ENCODE data around the gene B4GALT6. TPM values are rescaled to one million over a fixed set of nuclear protein-coding genes. Genes with fewer than 3 reads are reported as not detected.

The B4GALT6 gene
- total RNA-seq, 1 experiment from 2014 or later = 22.4 TPM

DNA sequence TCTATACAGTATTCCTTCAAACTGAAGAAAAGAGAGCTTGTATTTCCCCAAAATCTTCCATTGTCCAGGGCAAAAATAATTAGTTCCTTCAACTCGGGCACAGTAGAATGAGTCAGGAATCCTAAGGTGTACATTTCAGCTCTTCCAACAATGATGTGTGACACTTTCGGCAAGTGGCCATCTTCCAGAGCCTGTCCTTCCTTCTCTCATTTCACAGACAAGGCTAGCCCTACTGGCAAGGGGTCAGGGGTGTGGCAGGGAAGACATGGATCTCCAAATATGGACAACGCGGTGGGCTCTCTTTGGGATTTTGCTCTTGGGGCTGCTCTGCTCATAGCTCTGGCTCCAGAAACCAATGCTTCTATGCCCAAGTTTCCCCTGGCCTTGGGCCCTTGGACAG, 6.0 kb downstream of the B4GALT6 start:
- Histone ChIP-seq H3K4me3 (ENCODE audit: low read depth, low read length) (no peak overlapping the region), H3K9me3 (no peaks in the 10 kb centered on the region), H3K27me3 (replicated peaks; ENCODE audit: control insufficient read depth, insufficient read depth, low read length) (no peaks in the 10 kb centered on the region), H3K36me3 (ENCODE audit: control insufficient read depth, insufficient read depth, low read length) (no peaks in the 10 kb centered on the region), H3K4me1 (peaks cover 38% of the 10 kb centered on the region)
- DNase-seq = no peak
- no peaks in the 10 kb centered on the region for H3K36me3 Mint-ChIP-seq (ENCODE audit: insufficient read depth, unreplicated experiment)
- ChIA-PET POLR2A (no interaction called here), CTCF (no interaction called here)
- no peaks in the 10 kb centered on the region for H3K9me3 Mint-ChIP-seq (ENCODE audit: unreplicated experiment)
- H3K27me3 Mint-ChIP-seq (ENCODE audit: insufficient read depth, unreplicated experiment) = no peaks in the 10 kb centered on the region
- no TSS peak for BruUV-seq (replicated peaks)
- no peak overlapping the region for H3K27ac Mint-ChIP-seq (ENCODE audit: unreplicated experiment)
- intact Hi-C loops (cut with micrococcal nuclease; ENCODE audit: unreplicated experiment) = no loop called here
- TF ChIP-seq, protein P1, sequence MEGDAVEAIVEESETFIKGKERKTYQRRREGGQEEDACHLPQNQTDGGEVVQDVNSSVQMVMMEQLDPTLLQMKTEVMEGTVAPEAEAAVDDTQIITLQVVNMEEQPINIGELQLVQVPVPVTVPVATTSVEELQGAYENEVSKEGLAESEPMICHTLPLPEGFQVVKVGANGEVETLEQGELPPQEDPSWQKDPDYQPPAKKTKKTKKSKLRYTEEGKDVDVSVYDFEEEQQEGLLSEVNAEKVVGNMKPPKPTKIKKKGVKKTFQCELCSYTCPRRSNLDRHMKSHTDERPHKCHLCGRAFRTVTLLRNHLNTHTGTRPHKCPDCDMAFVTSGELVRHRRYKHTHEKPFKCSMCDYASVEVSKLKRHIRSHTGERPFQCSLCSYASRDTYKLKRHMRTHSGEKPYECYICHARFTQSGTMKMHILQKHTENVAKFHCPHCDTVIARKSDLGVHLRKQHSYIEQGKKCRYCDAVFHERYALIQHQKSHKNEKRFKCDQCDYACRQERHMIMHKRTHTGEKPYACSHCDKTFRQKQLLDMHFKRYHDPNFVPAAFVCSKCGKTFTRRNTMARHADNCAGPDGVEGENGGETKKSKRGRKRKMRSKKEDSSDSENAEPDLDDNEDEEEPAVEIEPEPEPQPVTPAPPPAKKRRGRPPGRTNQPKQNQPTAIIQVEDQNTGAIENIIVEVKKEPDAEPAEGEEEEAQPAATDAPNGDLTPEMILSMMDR (IDR thresholded peaks at IDR 0.05; ENCODE audit: insufficient read depth in 1 of 2, low read depth in 1 of 2, low read length in 1 of 2, severe bottlenecking in 1 of 2, unreplicated experiment in 1 of 2) = no peak
- H3K4me1 Mint-ChIP-seq (ENCODE audit: low read depth, unreplicated experiment) = peaks cover 25% of the 10 kb centered on the region
- H3K4me3 Mint-ChIP-seq (ENCODE audit: unreplicated experiment) = no peak overlapping the region

DNA sequence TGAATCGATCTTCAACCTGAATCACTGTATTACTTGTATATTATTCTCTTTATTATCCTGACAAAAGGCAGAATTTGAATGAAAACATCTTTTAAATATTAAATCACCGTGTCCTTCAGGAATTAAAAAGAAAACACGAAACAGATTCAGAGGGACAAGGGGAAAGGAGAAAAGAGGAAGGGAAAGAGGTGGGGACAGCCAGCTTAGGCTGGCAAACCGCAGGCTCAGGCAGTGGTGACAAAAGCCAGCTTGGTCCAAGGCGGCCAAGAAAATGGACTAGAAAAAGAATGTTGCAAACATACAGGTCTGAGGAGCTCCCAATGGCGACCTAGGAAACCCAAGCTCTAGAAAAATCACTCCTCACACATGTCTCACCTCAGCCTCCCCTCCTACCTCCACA, 6.8 kb downstream of the B4GALT6 start:
- no peak overlapping the region for H3K4me3 Mint-ChIP-seq (ENCODE audit: unreplicated experiment)
- no peak overlapping the region for H3K27ac Mint-ChIP-seq (ENCODE audit: unreplicated experiment)
- no peaks in the 10 kb centered on the region for H3K9me3 Mint-ChIP-seq (ENCODE audit: unreplicated experiment)
- Histone ChIP-seq H3K27me3 (replicated peaks; ENCODE audit: control insufficient read depth, insufficient read depth, low read length) (no peaks in the 10 kb centered on the region), H3K4me3 (ENCODE audit: low read depth, low read length) (no peak overlapping the region), H3K4me1 (peaks cover 38% of the 10 kb centered on the region), H3K36me3 (ENCODE audit: control insufficient read depth, insufficient read depth, low read length) (no peaks in the 10 kb centered on the region), H3K9me3 (no peaks in the 10 kb centered on the region)
- DNase-seq = no peak
- no peaks in the 10 kb centered on the region for H3K27me3 Mint-ChIP-seq (ENCODE audit: insufficient read depth, unreplicated experiment)
- intact Hi-C loops (cut with micrococcal nuclease; ENCODE audit: unreplicated experiment) = no loop called here
- ChIA-PET POLR2A (no interaction called here), CTCF (no interaction called here)
- TF ChIP-seq, protein P1 (IDR thresholded peaks at IDR 0.05; ENCODE audit: insufficient read depth in 1 of 2, low read depth in 1 of 2, low read length in 1 of 2, severe bottlenecking in 1 of 2, unreplicated experiment in 1 of 2) = no peak
- H3K36me3 Mint-ChIP-seq (ENCODE audit: insufficient read depth, unreplicated experiment) = no peaks in the 10 kb centered on the region
- H3K4me1 Mint-ChIP-seq (ENCODE audit: low read depth, unreplicated experiment) = peaks cover 25% of the 10 kb centered on the region
- BruUV-seq (replicated peaks) = no TSS peak

DNA sequence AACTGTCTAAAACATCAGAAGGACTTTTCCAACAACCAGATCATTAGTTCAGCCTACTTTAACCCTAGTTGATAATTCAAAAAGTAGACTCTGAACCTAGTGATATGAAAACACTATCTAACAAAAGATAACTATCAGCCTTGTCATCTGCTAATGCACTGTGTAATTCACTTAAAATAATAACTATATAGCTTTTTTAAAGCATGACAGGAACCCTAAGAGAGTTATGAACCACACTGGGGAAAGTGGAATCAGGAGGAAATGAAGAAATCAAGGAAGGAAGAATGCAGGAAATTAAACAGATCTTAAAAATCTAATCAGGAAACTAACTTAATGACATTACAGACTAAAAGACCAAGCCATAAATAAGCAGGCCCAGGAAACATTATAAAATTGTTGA, 9.0 kb downstream of the B4GALT6 start:
- TF ChIP-seq, protein P1 (IDR thresholded peaks at IDR 0.05; ENCODE audit: insufficient read depth in 1 of 2, low read depth in 1 of 2, low read length in 1 of 2, severe bottlenecking in 1 of 2, unreplicated experiment in 1 of 2) = no peak
- Histone ChIP-seq H3K4me3 (ENCODE audit: low read depth, low read length) (no peak overlapping the region), H3K36me3 (ENCODE audit: control insufficient read depth, insufficient read depth, low read length) (no peaks in the 10 kb centered on the region), H3K9me3 (no peaks in the 10 kb centered on the region), H3K4me1 (peaks cover 26% of the 10 kb centered on the region), H3K27me3 (replicated peaks; ENCODE audit: control insufficient read depth, insufficient read depth, low read length) (no peaks in the 10 kb centered on the region)
- H3K9me3 Mint-ChIP-seq (ENCODE audit: unreplicated experiment) = no peaks in the 10 kb centered on the region
- H3K27me3 Mint-ChIP-seq (ENCODE audit: insufficient read depth, unreplicated experiment) = no peaks in the 10 kb centered on the region
- ChIA-PET POLR2A (no interaction called here), CTCF (no interaction called here)
- H3K4me1 Mint-ChIP-seq (ENCODE audit: low read depth, unreplicated experiment) = peaks cover 12% of the 10 kb centered on the region
- H3K36me3 Mint-ChIP-seq (ENCODE audit: insufficient read depth, unreplicated experiment) = no peaks in the 10 kb centered on the region
- no peak overlapping the region for H3K4me3 Mint-ChIP-seq (ENCODE audit: unreplicated experiment)
- no peak overlapping the region for H3K27ac Mint-ChIP-seq (ENCODE audit: unreplicated experiment)
- no peak for DNase-seq
- intact Hi-C loops (cut with micrococcal nuclease; ENCODE audit: unreplicated experiment) = no loop called here
- no TSS peak for BruUV-seq (replicated peaks)

Measured in Caco-2 (cell line).